ENCODE data around the gene PRRX1. TPM values are rescaled to one million over a fixed set of nuclear protein-coding genes. Genes with fewer than 3 reads are reported as not detected.

Gene PRRX1
- polyA plus RNA-seq, 3 donors = not detected

- H3K9me3 Mint-ChIP-seq = peaks cover 0 to 4% (median 0%) of the 10 kb centered on the region in 7 donors
- H3K4me1 Mint-ChIP-seq = no peaks in the 10 kb centered on the region
- H3K9me3 ChIP-seq (replicated peaks in 1 of 2; ENCODE audit: control insufficient read depth in 1 of 2, insufficient read depth in 1 of 2, low read length in 2 of 2) = no peaks in the 10 kb centered on the region
- no peaks in the 10 kb centered on the region for H3K36me3 Mint-ChIP-seq
- intact Hi-C loops (cut with micrococcal nuclease) = no loop called here
- peaks cover 1 to 2% (median 1%) of the 10 kb centered on the region in 3 donors for H3K27me3 Mint-ChIP-seq (ENCODE audit: low read depth in 3 of 3)
- no peak for DNase-seq
- H4K20me1 ChIP-seq (ENCODE audit: insufficient read depth, low read length) = no peaks in the 10 kb centered on the region
- no peaks in the 10 kb centered on the region for H3K4me1 ChIP-seq (ENCODE audit: control insufficient read depth in 1 of 2, insufficient read depth in 2 of 2, low read length in 2 of 2)
- 70% methylated on average over 2 of the region's 6 CpGs for WGBS (ENCODE audit: insufficient coverage)
- H3K27ac ChIP-seq (ENCODE audit: low read depth in 1 of 2, low read length in 2 of 2) = no peak overlapping the region
- H3K79me2 ChIP-seq (ENCODE audit: insufficient read depth, low read length) = no peaks in the 10 kb centered on the region
- no peak overlapping the region for H3K4me3 Mint-ChIP-seq
- no peak overlapping the region for H3K9ac ChIP-seq (ENCODE audit: insufficient read depth, low read length, poor library complexity, severe bottlenecking)
- no peak overlapping the region for H3K27ac Mint-ChIP-seq
- TF ChIP-seq CTCF (IDR thresholded peaks at IDR 0.05) = no peak
- H2AFZ ChIP-seq (ENCODE audit: insufficient read depth, low read depth, low read length, poor library complexity, severe bottlenecking) = no peak overlapping the region
- no peak overlapping the region for H3K4me3 ChIP-seq (replicated peaks in 1 of 3; ENCODE audit: low read depth in 2 of 3, low read length in 3 of 3)
- H3K36me3 ChIP-seq (replicated peaks in 1 of 2; ENCODE audit: control insufficient read depth in 1 of 2, insufficient read depth in 2 of 2, low read length in 2 of 2) = no peaks in the 10 kb centered on the region
- H3K27me3 ChIP-seq (ENCODE audit: control insufficient read depth in 2 of 2, insufficient read depth in 2 of 2, low read length in 2 of 2) = no peaks in the 10 kb centered on the region
- H3K4me2 ChIP-seq (replicated peaks; ENCODE audit: extremely low read depth, low read length, poor library complexity, severe bottlenecking) = no peak overlapping the region
These were observed 65.5 kb downstream of the PRRX1 start for GRCh38 chr1:170729225-170730002.

- H2AFZ ChIP-seq (ENCODE audit: insufficient read depth, low read depth, low read length, poor library complexity, severe bottlenecking) = no peak overlapping the region
- WGBS (ENCODE audit: insufficient coverage) = 79% methylated on average over 5 of the region's 6 CpGs
- no peak overlapping the region for H3K27ac ChIP-seq (ENCODE audit: low read depth in 1 of 2, low read length in 2 of 2)
- H3K27ac Mint-ChIP-seq = no peak overlapping the region
- no peaks in the 10 kb centered on the region for H3K4me1 Mint-ChIP-seq
- no peaks in the 10 kb centered on the region for H3K36me3 Mint-ChIP-seq
- H3K79me2 ChIP-seq (ENCODE audit: insufficient read depth, low read length) = no peaks in the 10 kb centered on the region
- intact Hi-C loops (cut with micrococcal nuclease) = no loop called here
- no peaks in the 10 kb centered on the region for H3K4me1 ChIP-seq (ENCODE audit: control insufficient read depth in 1 of 2, insufficient read depth in 2 of 2, low read length in 2 of 2)
- H3K4me2 ChIP-seq (replicated peaks; ENCODE audit: extremely low read depth, low read length, poor library complexity, severe bottlenecking) = no peak overlapping the region
- no peak overlapping the region for H3K9ac ChIP-seq (ENCODE audit: insufficient read depth, low read length, poor library complexity, severe bottlenecking)
- no peak overlapping the region for H3K4me3 ChIP-seq (replicated peaks in 1 of 3; ENCODE audit: low read depth in 2 of 3, low read length in 3 of 3)
- peaks cover 1 to 2% (median 1%) of the 10 kb centered on the region in 3 donors for H3K27me3 Mint-ChIP-seq (ENCODE audit: low read depth in 3 of 3)
- no peaks in the 10 kb centered on the region for H3K36me3 ChIP-seq (replicated peaks in 1 of 2; ENCODE audit: control insufficient read depth in 1 of 2, insufficient read depth in 2 of 2, low read length in 2 of 2)
- no peaks in the 10 kb centered on the region for H3K27me3 ChIP-seq (ENCODE audit: control insufficient read depth in 2 of 2, insufficient read depth in 2 of 2, low read length in 2 of 2)
- H3K4me3 Mint-ChIP-seq = no peak overlapping the region
- H3K9me3 Mint-ChIP-seq = peaks cover 0 to 4% (median 0%) of the 10 kb centered on the region in 7 donors
- no peaks in the 10 kb centered on the region for H4K20me1 ChIP-seq (ENCODE audit: insufficient read depth, low read length)
- no peaks in the 10 kb centered on the region for H3K9me3 ChIP-seq (replicated peaks in 1 of 2; ENCODE audit: control insufficient read depth in 1 of 2, insufficient read depth in 1 of 2, low read length in 2 of 2)
- no peak for TF ChIP-seq CTCF (IDR thresholded peaks at IDR 0.05)
- no peak for DNase-seq
These were observed 66.1 kb downstream of the PRRX1 start for GRCh38 chr1:170730014-170730413.
